MM.1S (cell line): ENCODE data around the gene C1orf21.
A peak's percentile ranks its signal among the peaks of the same experiment; 100 is the strongest.

Experiments
- DNase-seq: peaks from one replicate; pipeline ENCODE4 v3.0.0-alpha.2; 2015
- H2AFZ ChIP-seq: fragments of 300-600 bp; sonication (generic); 2 replicates; pipeline ENCODE4 v1.6.0; 2016; ENCODE audit warnings: antibody characterized with exemption, low read length
- H3F3A ChIP-seq: fragments of 300-600 bp; sonication (generic); 2 replicates; pipeline ENCODE4 v1.6.1; 2016; ENCODE audit warnings: mild to moderate bottlenecking, antibody characterized with exemption, low read length, moderate library complexity, mixed read lengths; ENCODE audit not compliant: insufficient read depth
- H3K27ac ChIP-seq: fragments of 300-600 bp; sonication (generic); 2 replicates; pipeline ENCODE4 v1.5.1; 2016; ENCODE audit warnings: mild to moderate bottlenecking, low read length
- H3K27me3 ChIP-seq: fragments of 300-600 bp; sonication (generic); replicated peaks from 2 replicates; pipeline ENCODE4 v1.6.0; 2016; ENCODE audit warnings: low read length; ENCODE audit not compliant: insufficient read depth
- H3K36me3 ChIP-seq: fragments of 300-600 bp; sonication (generic); replicated peaks from 2 replicates; pipeline ENCODE4 v1.6.1; 2016; ENCODE audit warnings: mild to moderate bottlenecking, low read length, mixed read lengths; ENCODE audit not compliant: insufficient read depth
- H3K4me1 ChIP-seq: fragments of 300-600 bp; sonication (generic); 2 replicates; pipeline ENCODE4 v1.6.1; 2016; ENCODE audit warnings: low read length, mixed read lengths
- H3K4me2 ChIP-seq: fragments of 300-600 bp; sonication (generic); 2 replicates; pipeline ENCODE4 v1.6.0; 2016; ENCODE audit warnings: low read depth, low read length
- H3K4me3 ChIP-seq: fragments of 300-600 bp; sonication (generic); 2 replicates; pipeline ENCODE4 v1.5.1; 2016; ENCODE audit warnings: low read length, mixed read lengths
- H3K79me2 ChIP-seq: fragments of 300-600 bp; sonication (generic); 2 replicates; pipeline ENCODE4 v1.6.1; 2016; ENCODE audit warnings: mixed run types, low read length, mixed read lengths
- H3K9ac ChIP-seq: fragments of 300-600 bp; sonication (generic); 2 replicates; pipeline ENCODE4 v1.6.1; 2016; ENCODE audit warnings: low read length, mixed read lengths
- H3K9me2 ChIP-seq: fragments of 300-600 bp; sonication (generic); replicated peaks from 2 replicates; pipeline ENCODE4 v1.6.1; 2016; ENCODE audit warnings: mild to moderate bottlenecking, low read length, mixed read lengths; ENCODE audit not compliant: insufficient read depth
- H3K9me3 ChIP-seq: fragments of 300-600 bp; sonication (generic); replicated peaks from 2 replicates; pipeline ENCODE4 v1.6.1; 2016; ENCODE audit warnings: mild to moderate bottlenecking, low read length, mixed read lengths; ENCODE audit not compliant: insufficient read depth
- H4K20me1 ChIP-seq: fragments of 300-600 bp; sonication (generic); 2 replicates; pipeline ENCODE4 v1.6.1; 2016; ENCODE audit warnings: mild to moderate bottlenecking, low read length, moderate library complexity, mixed read lengths; ENCODE audit not compliant: insufficient read depth
- CTCF ChIP-seq: fragments of 300-600 bp; sonication (generic); IDR thresholded peaks from 2 replicates; pipeline ENCODE4 v1.5.1; 2016; ENCODE audit warnings: antibody characterized with exemption, low read length, mixed read lengths
- EZH2 ChIP-seq: fragments of 300-600 bp; sonication (generic); optimal IDR thresholded peaks from 2 replicates; pipeline ENCODE3; 2017; ENCODE audit warnings: low read depth, mild to moderate bottlenecking, antibody characterized with exemption, low read length, mixed read lengths
- EZH2phosphoT487 ChIP-seq: fragments of 300-600 bp; sonication (generic); IDR thresholded peaks from 2 replicates; pipeline ENCODE4 v1.6.1; 2018; ENCODE audit warnings: antibody characterized with exemption, low read length

C1orf21 gene

DNA sequence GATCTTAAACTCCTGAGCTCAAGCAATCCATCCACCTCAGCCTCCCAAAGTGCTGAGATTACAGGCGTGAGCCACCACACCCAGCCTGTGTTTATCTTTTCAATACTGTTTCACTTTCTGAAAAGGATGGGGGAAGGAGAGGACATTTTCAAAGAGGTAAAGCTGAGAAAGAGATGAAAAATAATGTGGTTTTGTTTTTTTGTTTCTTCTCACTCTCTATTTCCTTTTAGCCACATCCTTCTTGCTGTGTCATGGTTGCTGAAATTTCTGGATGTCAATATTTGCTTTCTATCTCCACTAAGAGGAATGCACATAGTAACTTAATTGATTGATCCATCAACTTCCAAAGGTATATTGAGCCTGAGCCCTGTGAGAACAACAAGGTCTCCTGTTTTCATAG lies 6.4 kb upstream of the C1orf21 start:
- H3K4me2 ChIP-seq, result no peak overlapping the region
- no peak overlapping the region for H3K27ac ChIP-seq
- H3K9me3 ChIP-seq, result no peaks in the 10 kb centered on the region
- TF ChIP-seq EZH2phosphoT487, result no peak
- no peak for TF ChIP-seq EZH2
- no peak for TF ChIP-seq CTCF
- peak; percentile 61 for DNase-seq
- H2AFZ ChIP-seq, result no peak overlapping the region
- H3K4me3 ChIP-seq, result no peak overlapping the region
- no peaks in the 10 kb centered on the region for H3K36me3 ChIP-seq
- H3K9ac ChIP-seq, result no peak overlapping the region
- no peaks in the 10 kb centered on the region for H3K9me2 ChIP-seq
- peaks cover 7% of the 10 kb centered on the region; the same call in 1 of the 2 replicates for H3K4me1 ChIP-seq
- H3F3A ChIP-seq, result peaks cover 11% of the 10 kb centered on the region; the same call in 1 of the 2 replicates
- H3K79me2 ChIP-seq, result no peaks in the 10 kb centered on the region
- peaks cover 6% of the 10 kb centered on the region for H3K27me3 ChIP-seq
- H4K20me1 ChIP-seq, result no peaks in the 10 kb centered on the region

DNA sequence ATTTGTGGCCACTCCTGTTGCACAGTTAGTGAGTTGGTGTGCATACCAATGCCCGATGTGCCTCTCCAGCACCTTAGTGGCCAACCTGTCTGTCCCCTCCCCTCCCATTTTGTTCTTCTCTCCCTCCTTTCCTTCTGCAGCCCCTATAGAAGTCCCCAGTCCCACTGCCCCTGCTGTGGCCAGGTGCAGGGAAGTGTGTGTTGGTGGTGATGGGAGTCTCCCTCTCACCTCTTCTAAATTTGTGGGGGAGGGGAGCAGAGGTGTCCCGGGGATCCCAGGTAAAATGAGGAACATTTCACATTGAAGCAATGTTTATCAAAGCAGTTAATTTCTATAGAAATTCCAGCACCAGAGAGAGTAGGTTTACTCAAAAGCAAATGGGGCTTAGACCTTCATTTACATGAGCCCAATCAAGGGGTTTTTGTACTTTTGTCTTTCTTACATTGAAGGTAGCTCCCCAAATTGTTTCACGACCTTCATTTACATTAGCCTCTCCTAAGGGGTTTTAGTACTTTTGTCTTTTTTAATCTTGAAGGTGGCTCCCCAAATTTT lies 3.0 kb upstream of the C1orf21 start:
- Histone ChIP-seq H2AFZ (no peak overlapping the region), H3K9me3 (no peaks in the 10 kb centered on the region), H3K4me3 (no peak overlapping the region), H3K36me3 (no peaks in the 10 kb centered on the region), H3K79me2 (peaks cover 11% of the 10 kb centered on the region), H3K27me3 (peaks cover 11% of the 10 kb centered on the region), H3K9ac (no peak overlapping the region), H3K27ac (no peak overlapping the region), H4K20me1 (no peaks in the 10 kb centered on the region), H3F3A (peaks cover 22% of the 10 kb centered on the region), H3K9me2 (no peaks in the 10 kb centered on the region), H3K4me2 (no peak overlapping the region), H3K4me1 (peaks cover 12% of the 10 kb centered on the region; the same call in 1 of the 2 replicates)
- DNase-seq, result no peak
- TF ChIP-seq EZH2 (no peak), EZH2phosphoT487 (no peak), CTCF (no peak)

DNA sequence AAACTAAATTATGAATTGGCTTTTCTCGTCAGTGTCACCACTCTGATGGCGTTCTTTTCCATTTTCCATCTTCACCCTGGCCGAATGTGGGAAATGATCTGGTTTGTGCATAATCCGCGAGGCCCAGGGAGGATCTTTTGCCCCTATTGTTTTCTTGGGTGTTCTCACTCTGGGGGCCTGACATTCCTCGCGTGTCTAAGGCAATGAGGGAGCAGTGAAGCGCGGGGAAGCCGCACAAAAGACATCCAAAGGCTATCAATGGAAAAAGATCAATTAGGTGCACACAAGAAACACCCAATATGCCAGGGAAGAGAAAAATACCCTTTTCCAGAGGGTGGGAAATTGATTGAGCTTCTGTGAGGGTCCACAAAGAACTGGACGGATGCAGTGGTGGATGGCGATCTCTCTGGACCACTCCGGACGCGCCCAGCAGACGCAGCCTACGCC lies 941 bp upstream of the C1orf21 start:
- peak overlapping the region; percentile 70 for H3K4me2 ChIP-seq
- TF ChIP-seq CTCF (no peak), EZH2phosphoT487 (no peak), EZH2 (no peak)
- H3K36me3 ChIP-seq, result no peaks in the 10 kb centered on the region
- H3K4me3 ChIP-seq, result peak overlapping the region; percentile 77
- peaks cover 11% of the 10 kb centered on the region for H3K27me3 ChIP-seq
- no peak for DNase-seq
- no peak overlapping the region for H3K27ac ChIP-seq
- H3K9me3 ChIP-seq, result no peaks in the 10 kb centered on the region
- H3F3A ChIP-seq, result peaks cover 13% of the 10 kb centered on the region
- no peaks in the 10 kb centered on the region for H3K9me2 ChIP-seq
- H2AFZ ChIP-seq, result peak overlapping the region; percentile 90
- peak overlapping the region; percentile 74 for H3K9ac ChIP-seq
- H4K20me1 ChIP-seq, result no peaks in the 10 kb centered on the region
- peaks cover 6% of the 10 kb centered on the region; the same call in 1 of the 2 replicates for H3K4me1 ChIP-seq
- peaks cover 32% of the 10 kb centered on the region for H3K79me2 ChIP-seq
